Mononuclear cell (primary cell): ENCODE results near the gene MB21D2. TPM values are rescaled to one million over a fixed set of nuclear protein-coding genes. Genes with fewer than 3 reads are reported as not detected.

Experiments used
- H3K27me3 ChIP-seq: 2 replicates; pipeline ENCODE4 v1.6.0; 2011; ENCODE audit warnings: low read length, control low read depth; ENCODE audit not compliant: insufficient read depth
- H3K4me1 ChIP-seq: 2 replicates; pipeline ENCODE4 v1.5.1; 2011; ENCODE audit warnings: mild to moderate bottlenecking, low read length, control low read depth; ENCODE audit not compliant: insufficient read depth
- H3K4me3 ChIP-seq: 2 replicates; pipeline ENCODE4 v1.5.1; 2011; ENCODE audit warnings: mild to moderate bottlenecking, low read length, moderate library complexity
- H3K9me3 ChIP-seq: 2 replicates; pipeline ENCODE4 v1.5.1; 2011; ENCODE audit warnings: low read depth, mild to moderate bottlenecking, control low read depth, low read length
- total RNA-seq: library from RNA; depleted of rRNA; stranded (reverse); fragments of >200 nt; gene quantifications from one replicate; pipeline ENCODE4 v1.2.3, GENCODE V29; 2012

MB21D2 gene
- total RNA-seq, 1 donor = 8.7 TPM

- H3K4me1 ChIP-seq = no peaks in the 10 kb centered on the region
- no peak overlapping the region for H3K4me3 ChIP-seq
- H3K27me3 ChIP-seq = no peaks in the 10 kb centered on the region
These were observed 169.9 kb downstream of the MB21D2 start for GRCh38 chr3:192747746-192748145.

GRCh38 chr3:192747145-192747544 lies 170.5 kb downstream of the MB21D2 start:
- no peak overlapping the region for H3K4me3 ChIP-seq

More at GRCh38 chr3:192747746-192748145, 169.9 kb downstream of the MB21D2 start:
- no peaks in the 10 kb centered on the region for H3K9me3 ChIP-seq

More at GRCh38 chr3:192747145-192747544, 170.5 kb downstream of the MB21D2 start:
- H3K9me3 ChIP-seq = no peaks in the 10 kb centered on the region
- H3K4me1 ChIP-seq = no peaks in the 10 kb centered on the region
- H3K27me3 ChIP-seq = no peaks in the 10 kb centered on the region

Other genes starting within 250 kb of the MB21D2 start
- under 0.01 TPM for gene FGF12, start 190.3 kb downstream of the MB21D2 start, total RNA-seq